ENCODE data around the gene ZCCHC14. TPM values are rescaled to one million over a fixed set of nuclear protein-coding genes. Genes with fewer than 3 reads are reported as not detected.

The ZCCHC14 gene
- total and polyA plus RNA-seq, 2 of the 13 experiments (the other 11 are each of a cell fraction or from before 2014, with no cell fraction given) = 12.4 to 12.5 TPM

- TF ChIP-seq ZNF407 (CRISPR knock-in tag; IDR thresholded peaks at IDR 0.05; ENCODE audit: not compliant biosample characterization) = peak; percentile 49
- TF ChIP-seq ZNF850 (CRISPR knock-in tag; conservative IDR thresholded peaks at IDR 0.05) = no peak; the same call in 1 of the 2 replicates
- TF ChIP-seq SNAI1 (CRISPR knock-in tag; IDR thresholded peaks at IDR 0.05; ENCODE audit: borderline replicate concordance) = no peak
- peak; percentile 93; the same call in 1 of the 2 replicates for TF ChIP-seq ZNF543 (CRISPR knock-in tag; IDR thresholded peaks at IDR 0.05)
- no peak for TF ChIP-seq NBN (conservative IDR thresholded peaks at IDR 0.05)
- peak; percentile 84 for TF ChIP-seq DBP (CRISPR knock-in tag; IDR thresholded peaks at IDR 0.05; ENCODE audit: not compliant biosample characterization)
- peak; percentile 43; the same call in 1 of the 2 replicates for TF ChIP-seq ZNF335 (CRISPR knock-in tag; IDR thresholded peaks at IDR 0.05)
- TF ChIP-seq ZBTB43 (CRISPR knock-in tag; conservative IDR thresholded peaks at IDR 0.05) = peak; percentile 80; the same call in 1 of the 2 replicates
- TF ChIP-seq USF2 (IDR thresholded peaks at IDR 0.05; ENCODE audit: low read depth, low read length) = peak; percentile 87
- peak; percentile 87 for TF ChIP-seq USF2 (CRISPR knock-in tag; IDR thresholded peaks at IDR 0.05; ENCODE audit: borderline replicate concordance)
- no peak for TF ChIP-seq JUNB (CRISPR knock-in tag; IDR thresholded peaks at IDR 0.05; ENCODE audit: borderline replicate concordance)
- TF ChIP-seq ZNF576 (CRISPR knock-in tag; IDR thresholded peaks at IDR 0.05) = no peak
- peak; percentile 71; the same call in 1 of the 2 replicates for TF ChIP-seq SNAPC2 (CRISPR knock-in tag; IDR thresholded peaks at IDR 0.05)
- TF ChIP-seq ATF5 (CRISPR knock-in tag; IDR thresholded peaks at IDR 0.05; ENCODE audit: low read depth) = no peak
These were observed 100.6 kb downstream of the ZCCHC14 start, which contains the start of gene MAP1LC3B (continued) for GRCh38 chr16:87391950-87392820.

All from HepG2 (cell line).